ENCODE measurements around the gene NUTM2D. TPM values are rescaled to one million over a fixed set of nuclear protein-coding genes. Genes with fewer than 3 reads are reported as not detected.
"Not testable (repeated sequence)": the region's sequence is repeated elsewhere in the genome, so short reads cannot be mapped to it uniquely, and the experiment has no call there.

The NUTM2D gene, protein sequence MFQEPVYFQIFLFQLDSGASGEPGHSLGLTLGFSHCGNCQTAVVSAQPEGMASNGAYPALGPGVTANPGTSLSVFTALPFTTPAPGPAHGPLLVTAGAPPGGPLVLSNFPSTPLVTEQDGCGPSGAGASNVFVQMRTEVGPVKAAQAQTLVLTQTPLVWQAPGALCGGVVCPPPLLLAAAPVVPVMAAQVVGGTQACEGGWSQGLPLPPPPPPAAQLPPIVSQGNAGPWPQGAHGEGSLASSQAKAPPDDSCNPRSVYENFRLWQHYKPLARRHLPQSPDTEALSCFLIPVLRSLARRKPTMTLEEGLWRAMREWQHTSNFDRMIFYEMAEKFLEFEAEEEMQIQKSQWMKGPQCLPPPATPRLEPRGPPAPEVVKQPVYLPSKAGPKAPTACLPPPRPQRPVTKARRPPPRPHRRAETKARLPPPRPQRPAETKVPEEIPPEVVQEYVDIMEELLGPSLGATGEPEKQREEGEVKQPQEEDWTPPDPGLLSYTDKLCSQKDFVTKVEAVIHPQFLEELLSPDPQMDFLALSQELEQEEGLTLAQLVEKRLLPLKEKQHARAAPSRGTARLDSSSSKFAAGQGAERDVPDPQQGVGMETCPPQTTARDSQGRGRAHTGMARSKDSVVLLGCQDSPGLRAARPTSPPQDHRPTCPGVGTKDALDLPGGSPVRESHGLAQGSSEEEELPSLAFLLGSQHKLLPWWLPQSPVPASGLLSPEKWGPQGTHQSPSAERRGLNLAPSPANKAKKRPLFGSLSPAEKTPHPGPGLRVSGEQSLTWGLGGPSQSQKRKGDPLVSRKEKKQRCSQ
- total RNA-seq (1.5 TPM), polyA plus RNA-seq (2.7 TPM)

DNA sequence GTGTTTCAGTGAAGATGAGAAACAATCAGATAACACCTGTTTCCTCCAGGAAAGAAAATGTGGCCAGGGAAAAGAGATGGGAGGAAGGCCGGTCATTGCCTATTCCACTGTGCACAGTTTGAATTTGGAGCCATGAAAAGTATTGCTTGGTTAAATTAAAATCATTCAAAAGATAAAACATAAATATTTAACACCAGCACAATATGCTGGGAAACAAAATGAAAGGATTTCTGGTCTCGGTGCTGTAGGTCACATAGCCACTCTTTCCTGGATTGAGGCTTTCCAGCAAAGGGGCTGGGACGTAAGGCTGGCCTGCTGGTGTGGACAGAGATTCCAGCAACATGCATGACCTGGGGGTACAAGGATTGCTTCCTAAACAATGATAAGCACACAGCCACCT, at the start of gene NUTM2D:
Gene NUTM2D (plus strand): TSS at position 301 of the 400 bp plus-strand sequence. CDS start 522 bp downstream, outside the sequence.
- H3K4me1 ChIP-seq (ENCODE audit: insufficient read depth); DNase-seq (ENCODE audit: extremely low spot score); H3K27ac ChIP-seq (ENCODE audit: low read depth); H3K36me3 ChIP-seq (ENCODE audit: insufficient read depth); H3K4me3 ChIP-seq (ENCODE audit: low read depth, low read length): not testable (repeated sequence)
- 96% methylated on average over 1 of the region's 3 CpGs for WGBS

DNA sequence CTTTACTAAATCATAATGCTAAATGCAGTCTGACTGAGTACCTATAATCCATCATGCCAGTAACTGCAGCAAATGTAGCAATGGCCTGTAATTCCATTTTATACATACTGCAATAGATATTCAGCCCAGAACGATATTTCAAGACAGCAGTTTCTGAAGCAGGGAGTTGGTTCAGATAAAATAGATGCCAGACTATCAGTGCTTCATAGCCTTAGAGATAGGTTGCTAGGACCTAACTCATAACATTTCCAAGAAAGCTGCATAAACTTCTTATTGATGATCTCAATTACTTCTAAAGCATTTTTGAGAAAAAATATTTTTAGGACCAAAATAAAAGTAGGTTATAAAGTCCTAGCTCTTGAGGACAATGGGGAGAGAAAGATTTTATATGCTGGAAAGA, 48.8 kb upstream of the NUTM2D start:
- not testable (repeated sequence) for H3K4me1 ChIP-seq (ENCODE audit: insufficient read depth); DNase-seq (ENCODE audit: extremely low spot score); H3K4me3 ChIP-seq (ENCODE audit: low read depth, low read length); H3K36me3 ChIP-seq (ENCODE audit: insufficient read depth); H3K27ac ChIP-seq (ENCODE audit: low read depth)
- 49% methylated on average over 1 of the region's 1 CpG for WGBS

DNA sequence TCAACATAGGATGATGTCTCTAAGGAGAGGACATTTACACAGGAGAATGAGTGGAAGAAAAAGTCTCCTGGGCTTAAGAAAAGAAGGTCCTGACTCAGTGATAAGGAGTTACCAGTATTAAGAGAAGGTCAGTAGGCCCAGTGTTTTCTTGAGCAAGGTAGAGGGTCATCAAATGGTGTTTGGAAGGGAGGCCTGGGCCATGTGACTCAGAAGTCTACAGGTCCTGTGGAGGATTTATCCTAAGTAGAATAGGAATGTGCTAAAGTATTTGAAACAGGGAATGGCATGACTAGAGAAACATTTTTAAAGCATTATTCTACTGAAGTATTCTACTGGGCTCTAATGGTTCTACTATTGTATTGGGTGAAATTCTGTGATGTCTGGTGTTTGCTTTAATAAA, 47.9 kb upstream of the NUTM2D start:
- H3K36me3 ChIP-seq (ENCODE audit: insufficient read depth); H3K4me3 ChIP-seq (ENCODE audit: low read depth, low read length); H3K27ac ChIP-seq (ENCODE audit: low read depth); DNase-seq (ENCODE audit: extremely low spot score); H3K4me1 ChIP-seq (ENCODE audit: insufficient read depth): not testable (repeated sequence)

DNA sequence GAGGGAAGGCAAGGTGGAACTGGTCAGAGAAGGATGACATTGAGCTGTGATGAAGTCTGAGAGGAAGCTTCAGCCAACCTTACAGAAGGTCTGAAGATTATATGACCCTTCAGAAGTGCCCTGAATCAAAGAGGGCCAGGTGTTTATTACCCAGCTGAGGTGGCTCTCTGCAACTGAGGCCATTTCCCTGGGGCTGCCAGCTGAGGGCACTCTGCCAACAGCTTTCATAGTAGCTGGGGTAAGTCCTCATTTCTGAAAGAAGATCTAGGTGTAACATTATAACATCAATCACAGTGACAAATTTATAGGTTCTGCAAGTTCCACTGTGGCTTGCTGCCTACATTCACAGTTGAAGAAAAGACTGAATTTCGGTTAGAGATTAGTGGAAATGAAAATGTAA, 46.0 kb upstream of the NUTM2D start:
- H3K4me3 ChIP-seq (ENCODE audit: low read depth, low read length); H3K4me1 ChIP-seq (ENCODE audit: insufficient read depth); H3K36me3 ChIP-seq (ENCODE audit: insufficient read depth); H3K27ac ChIP-seq (ENCODE audit: low read depth); DNase-seq (ENCODE audit: extremely low spot score): not testable (repeated sequence)
- WGBS: 85% methylated on average over 1 of the region's 1 CpG

DNA sequence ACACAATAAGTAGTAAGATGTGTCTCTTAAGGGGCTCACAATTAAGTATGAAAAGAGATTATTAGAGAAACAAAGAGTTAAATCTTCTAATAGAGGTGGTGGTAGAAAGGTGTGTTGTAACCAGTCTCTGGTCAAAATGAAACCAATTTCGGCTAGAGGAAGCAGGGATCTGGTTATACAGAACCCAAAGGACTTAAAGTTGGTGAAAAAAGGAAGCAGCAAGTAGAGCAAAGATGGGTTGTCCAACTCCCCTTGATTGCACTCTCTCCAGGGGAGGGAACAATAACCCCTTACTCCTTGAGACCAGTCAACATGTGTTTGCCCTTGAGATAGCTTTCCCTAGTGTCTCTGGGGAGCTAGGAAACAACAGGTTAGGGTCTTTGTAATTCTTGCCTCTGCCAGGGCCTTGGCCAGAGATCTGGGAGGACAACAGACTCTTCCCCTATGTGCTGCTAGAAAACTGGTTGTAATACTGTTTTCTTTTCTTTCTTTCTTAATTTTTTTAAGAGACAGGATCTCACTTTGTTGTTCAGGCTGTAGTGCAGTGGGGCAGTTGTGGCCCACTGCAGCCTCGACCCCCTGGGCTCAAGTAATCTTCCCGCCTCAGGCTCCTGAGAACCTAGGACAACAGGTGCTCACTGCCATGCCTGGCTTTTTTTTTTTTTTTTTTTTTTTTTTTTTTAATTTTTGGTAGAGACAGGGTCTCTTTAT, 43.7 kb upstream of the NUTM2D start:
- H3K4me3 ChIP-seq (ENCODE audit: low read depth, low read length); H3K27ac ChIP-seq (ENCODE audit: low read depth); DNase-seq (ENCODE audit: extremely low spot score); H3K4me1 ChIP-seq (ENCODE audit: insufficient read depth); H3K36me3 ChIP-seq (ENCODE audit: insufficient read depth): not testable (repeated sequence)
- WGBS: 63% methylated on average over 3 of the region's 3 CpGs

DNA sequence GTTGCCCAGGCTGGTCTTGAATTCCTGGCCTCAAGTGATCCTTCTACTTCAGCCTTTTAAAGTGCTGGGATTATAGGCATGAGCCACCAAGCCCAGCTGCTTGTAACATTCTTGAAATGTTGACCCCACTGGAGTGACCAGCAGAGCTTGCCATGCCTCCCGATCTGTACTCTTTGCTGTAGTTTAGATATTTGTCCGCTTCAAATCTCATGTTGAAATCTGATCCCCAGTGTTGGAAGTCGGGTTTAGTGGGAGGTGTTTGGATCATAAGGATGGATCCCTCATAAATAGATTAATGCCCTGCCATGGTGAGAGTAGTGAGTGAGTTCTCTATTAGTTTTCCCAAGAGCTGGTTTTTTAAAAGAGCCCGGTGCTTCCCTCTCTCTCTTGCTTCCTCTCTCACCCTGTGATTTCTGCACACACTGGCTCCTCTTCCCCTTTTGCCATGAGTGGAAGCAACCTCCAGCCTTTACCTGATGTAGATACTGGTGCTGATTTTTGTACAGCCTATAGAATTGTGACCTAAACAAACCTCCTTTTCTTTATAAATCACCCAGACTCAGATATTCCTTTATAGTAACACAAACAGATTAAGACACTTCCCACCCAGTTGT, 43.1 kb upstream of the NUTM2D start:
- not testable (repeated sequence) for H3K27ac ChIP-seq (ENCODE audit: low read depth); H3K4me1 ChIP-seq (ENCODE audit: insufficient read depth); H3K4me3 ChIP-seq (ENCODE audit: low read depth, low read length); H3K36me3 ChIP-seq (ENCODE audit: insufficient read depth); DNase-seq (ENCODE audit: extremely low spot score)
- 74% methylated on average over 3 of the region's 4 CpGs for whole genome bisulfite sequencing

DNA sequence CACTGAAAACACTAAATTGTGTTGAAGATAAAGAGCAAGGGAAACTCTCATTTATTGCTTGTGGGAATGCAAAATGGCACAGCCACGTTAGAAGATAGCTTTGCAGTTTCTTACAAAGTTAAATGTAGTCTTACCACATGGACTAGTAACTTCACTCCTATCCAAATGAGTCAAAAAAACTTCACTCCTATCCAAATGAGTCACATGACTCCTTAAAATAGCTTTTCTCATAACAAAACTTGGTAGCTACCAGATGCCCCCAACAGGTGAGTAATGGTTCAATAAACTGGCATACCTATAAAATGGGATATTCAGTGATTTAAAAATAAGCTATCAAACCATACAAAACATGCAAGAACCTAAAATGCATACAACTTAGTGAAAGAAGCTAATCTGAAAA, 36.0 kb upstream of the NUTM2D start:
- not testable (repeated sequence) for DNase-seq (ENCODE audit: extremely low spot score); H3K36me3 ChIP-seq (ENCODE audit: insufficient read depth); H3K4me1 ChIP-seq (ENCODE audit: insufficient read depth); H3K27ac ChIP-seq (ENCODE audit: low read depth); H3K4me3 ChIP-seq (ENCODE audit: low read depth, low read length)
- 69% methylated on average over 1 of the region's 1 CpG for WGBS

DNA sequence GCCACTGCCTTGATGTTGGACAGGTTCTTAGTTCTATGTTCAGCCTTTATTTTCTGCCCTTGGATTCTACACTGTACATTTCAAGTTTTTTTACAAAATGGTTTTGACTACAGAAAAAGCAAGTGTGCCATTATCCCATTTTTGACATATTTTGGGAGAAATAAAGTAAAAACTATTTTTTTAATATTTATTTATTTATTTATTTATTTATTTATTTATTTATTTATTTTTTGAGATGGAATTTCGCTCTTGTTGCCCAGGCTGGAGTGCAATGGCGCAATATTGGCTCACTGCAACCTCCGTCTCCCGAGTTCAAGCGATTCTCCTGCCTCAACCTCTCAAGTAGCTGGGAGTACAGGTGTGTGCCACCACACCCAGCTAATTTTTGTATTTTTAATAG, 33.0 kb upstream of the NUTM2D start:
- not testable (repeated sequence) for H3K36me3 ChIP-seq (ENCODE audit: insufficient read depth); H3K4me3 ChIP-seq (ENCODE audit: low read depth, low read length); H3K27ac ChIP-seq (ENCODE audit: low read depth); H3K4me1 ChIP-seq (ENCODE audit: insufficient read depth); DNase-seq (ENCODE audit: extremely low spot score)
- WGBS: over 99% methylated on average over 4 of the region's 5 CpGs

DNA sequence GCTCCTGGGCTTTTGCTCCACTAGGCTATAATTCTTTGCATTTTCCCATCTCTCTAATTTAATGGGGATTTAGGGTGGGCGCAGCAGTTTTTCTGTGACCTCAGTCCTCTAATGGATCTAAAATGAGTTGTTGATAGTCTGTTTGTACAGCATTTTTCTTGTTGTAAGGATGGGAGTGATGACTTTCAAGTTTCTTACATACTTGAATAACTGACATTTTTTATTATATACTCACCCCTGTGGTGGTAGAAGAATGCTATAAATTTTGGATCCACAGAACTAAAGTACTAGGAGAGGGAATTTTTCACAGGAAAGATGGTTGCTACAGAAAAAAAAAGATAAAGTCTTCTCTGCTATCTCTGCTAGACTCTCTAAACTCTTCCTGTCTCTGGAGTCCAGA, 29.6 kb upstream of the NUTM2D start:
- H3K4me3 ChIP-seq (ENCODE audit: low read depth, low read length); H3K4me1 ChIP-seq (ENCODE audit: insufficient read depth); H3K27ac ChIP-seq (ENCODE audit: low read depth); H3K36me3 ChIP-seq (ENCODE audit: insufficient read depth); DNase-seq (ENCODE audit: extremely low spot score): not testable (repeated sequence)
- WGBS: 97% methylated on average over 1 of the region's 1 CpG

DNA sequence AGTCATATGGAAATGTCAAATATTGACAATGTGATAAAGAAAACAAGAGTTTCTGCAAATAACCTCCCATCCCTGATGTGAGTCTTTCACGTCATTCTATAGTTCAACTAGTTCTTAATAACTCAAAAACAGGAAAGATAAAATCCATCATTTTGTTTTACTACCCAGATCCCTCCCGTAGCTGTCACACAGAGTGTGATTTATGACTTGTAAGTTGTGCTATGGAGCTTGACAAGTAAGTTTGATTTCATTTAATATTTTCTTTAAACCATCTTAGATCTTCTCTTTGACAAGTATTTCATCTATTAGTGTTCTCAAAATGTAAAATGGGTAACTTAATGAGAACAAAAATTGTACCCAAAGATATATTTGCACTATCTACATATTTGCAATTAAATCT, 28.4 kb upstream of the NUTM2D start:
- WGBS: 84% methylated on average over 2 of the region's 2 CpGs
- not testable (repeated sequence) for H3K27ac ChIP-seq (ENCODE audit: low read depth); H3K4me3 ChIP-seq (ENCODE audit: low read depth, low read length); H3K4me1 ChIP-seq (ENCODE audit: insufficient read depth); DNase-seq (ENCODE audit: extremely low spot score); H3K36me3 ChIP-seq (ENCODE audit: insufficient read depth)

DNA sequence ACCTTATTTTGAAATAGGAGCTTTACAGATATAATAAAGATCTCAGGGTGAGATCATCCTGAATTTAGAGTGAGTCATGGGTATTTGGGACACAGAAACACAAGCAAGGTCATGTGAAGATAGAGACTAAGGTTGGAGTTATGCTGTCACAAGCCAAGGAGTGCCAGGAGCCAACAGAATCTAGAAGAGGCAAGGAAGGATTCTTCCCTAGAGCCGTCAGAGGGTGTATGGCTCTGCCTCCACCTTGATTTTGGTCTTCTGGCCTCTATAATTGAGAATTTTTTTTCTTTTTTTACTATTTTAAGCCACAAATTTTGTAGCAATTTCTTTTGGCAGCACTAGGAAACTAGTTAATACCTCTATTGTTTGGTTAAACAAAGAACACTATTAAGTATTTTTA, 24.9 kb upstream of the NUTM2D start:
- not testable (repeated sequence) for H3K4me1 ChIP-seq (ENCODE audit: insufficient read depth); H3K27ac ChIP-seq (ENCODE audit: low read depth); H3K36me3 ChIP-seq (ENCODE audit: insufficient read depth); H3K4me3 ChIP-seq (ENCODE audit: low read depth, low read length); DNase-seq (ENCODE audit: extremely low spot score)
- WGBS: 95% methylated on average over 1 of the region's 1 CpG

DNA sequence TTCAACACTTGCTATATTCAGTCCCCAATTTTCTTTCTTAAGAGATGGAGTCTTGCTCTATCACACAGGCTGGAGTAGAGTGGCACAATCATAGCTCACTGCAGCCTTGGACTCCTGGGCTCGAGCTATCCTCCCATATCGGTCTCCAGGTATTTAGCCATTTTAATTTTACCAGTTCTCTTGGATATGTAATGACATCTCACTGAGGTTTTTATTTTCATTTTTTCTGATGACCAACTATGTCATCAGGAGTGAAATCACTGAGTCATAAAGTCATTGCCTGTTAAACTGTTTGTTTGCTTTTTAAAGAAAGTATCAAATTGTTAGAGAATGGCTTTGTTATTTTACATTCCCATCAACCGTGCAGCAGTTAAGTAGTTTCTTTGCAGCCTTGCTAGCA, 17.1 kb upstream of the NUTM2D start:
- WGBS: 66% methylated on average over 3 of the region's 3 CpGs
- not testable (repeated sequence) for H3K36me3 ChIP-seq (ENCODE audit: insufficient read depth); H3K27ac ChIP-seq (ENCODE audit: low read depth); DNase-seq (ENCODE audit: extremely low spot score); H3K4me3 ChIP-seq (ENCODE audit: low read depth, low read length); H3K4me1 ChIP-seq (ENCODE audit: insufficient read depth)

DNA sequence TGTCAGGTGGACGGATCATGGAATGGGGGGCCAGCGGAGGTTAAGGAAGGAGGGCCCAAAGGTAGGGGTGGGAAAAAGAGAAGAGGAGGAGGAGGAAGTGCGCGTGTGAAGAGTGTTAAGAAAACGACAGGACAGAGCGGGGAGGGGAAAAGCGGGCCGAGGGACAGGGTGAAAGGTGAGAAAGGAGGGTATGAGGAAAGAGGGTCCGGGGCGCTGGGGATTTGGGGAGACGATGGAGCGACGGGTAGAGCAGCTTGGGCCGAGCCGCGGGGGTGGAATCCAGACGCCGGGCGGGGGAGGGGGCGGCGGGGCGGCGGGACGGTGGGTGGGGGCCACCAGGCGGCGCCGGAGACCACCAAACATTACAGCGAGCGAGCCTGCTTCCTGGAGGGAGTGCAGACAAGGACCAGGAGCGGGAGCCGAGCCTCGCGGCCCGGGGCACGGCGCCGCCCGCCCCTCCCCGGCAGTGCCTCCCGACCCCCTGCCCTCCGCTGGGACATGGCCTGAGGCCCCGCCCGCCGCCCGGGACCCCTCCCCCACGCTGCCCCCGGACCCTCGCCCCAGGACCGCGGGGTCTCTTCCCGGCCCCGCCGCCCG, 15.9 kb upstream of the NUTM2D start:
- H3K4me3 ChIP-seq (ENCODE audit: low read depth, low read length): peak overlapping the region; percentile 53
- not testable (repeated sequence) for H3K36me3 ChIP-seq (ENCODE audit: insufficient read depth); H3K27ac ChIP-seq (ENCODE audit: low read depth); DNase-seq (ENCODE audit: extremely low spot score); H3K4me1 ChIP-seq (ENCODE audit: insufficient read depth)
- WGBS: 2% methylated on average over 14 of the region's 54 CpGs

All from urinary bladder (tissue), 4 donors.